HepG2 (cell line): Measurements from ENCODE around the gene ZNF615. TPM values are rescaled to one million over a fixed set of nuclear protein-coding genes. Genes with fewer than 3 reads are reported as not detected.

ENCODE experiments used
- DNMT1 ChIP-seq: sonication (generic); formaldehyde crosslinking; IDR thresholded peaks from 2 replicates; pipeline ENCODE4 v1.5.1; 2020; ENCODE audit warnings: mild to moderate bottlenecking, missing genetic modification reagents
- FUBP1 ChIP-seq: sonication (generic); formaldehyde crosslinking; IDR thresholded peaks from 2 replicates; pipeline ENCODE4 v1.5.1; 2020; ENCODE audit warnings: missing genetic modification reagents, mild to moderate bottlenecking, borderline replicate concordance
- JUND ChIP-seq: sonication (generic); formaldehyde crosslinking; IDR thresholded peaks from 2 replicates; pipeline ENCODE4 v1.8.0; 2022; ENCODE audit warnings: mild to moderate bottlenecking, missing genetic modification reagents
- KAT8 ChIP-seq: IDR thresholded peaks from 2 replicates; pipeline ENCODE4 v1.6.1; 2016; ENCODE audit warnings: missing genetic modification reagents, missing compliant biosample characterization
- NR1H2 ChIP-seq: sonication (generic); formaldehyde crosslinking; IDR thresholded peaks from 2 replicates; pipeline ENCODE4 v1.8.1; 2022; ENCODE audit warnings: low read depth, missing genetic modification reagents, borderline replicate concordance
- SAP130 ChIP-seq: IDR thresholded peaks from 2 replicates; pipeline ENCODE4 v1.6.1; 2016; ENCODE audit warnings: low read depth
- ZBTB7A ChIP-seq: sonication (generic); formaldehyde crosslinking; IDR thresholded peaks from 2 replicates; pipeline ENCODE4 v1.8.0; 2022; ENCODE audit warnings: mild to moderate bottlenecking, missing genetic modification reagents
- ZHX2 ChIP-seq, 2 experiments: sonication (generic) in 1 of 2; formaldehyde crosslinking in 1 of 2; IDR thresholded peaks; 2 replicates each; pipeline versions ENCODE4 v1.6.1 to v1.9.0; 2014 to 2022; ENCODE audit warnings: antibody characterized with exemption in 1 of 2, borderline replicate concordance in 1 of 2, inconsistent platforms in 1 of 2, low read depth in 1 of 2, missing genetic modification reagents in 1 of 2
- ZNF646 ChIP-seq: sonication (generic); formaldehyde crosslinking; IDR thresholded peaks from 2 replicates; pipeline ENCODE4 v1.9.0; 2021; ENCODE audit warnings: mild to moderate bottlenecking, missing genetic modification reagents
- ZNF777 ChIP-seq: sonication (generic); formaldehyde crosslinking; IDR thresholded peaks from 2 replicates; pipeline ENCODE4 v1.4.0; 2020; ENCODE audit warnings: missing genetic modification reagents
- ZSCAN22 ChIP-seq: sonication (generic); formaldehyde crosslinking; IDR thresholded peaks from 2 replicates; pipeline ENCODE4 v1.4.0; 2020; ENCODE audit warnings: mild to moderate bottlenecking, missing genetic modification reagents
- polyA plus RNA-seq, 8 experiments: library from polyadenylated mRNA; depleted of rRNA in 3 of 8; stranded (reverse) in 7 of 8; unstranded in 1 of 8; fragments of >200 nt; fragmentation: Illumina TruSeq in 4 of 8; extraction: Trizol in 4 of 8; gene quantifications; 2 replicates each; pipeline versions ENCODE4 v1.2.1 to v1.2.3, GENCODE V29; 2011 to 2016; ENCODE audit warnings: low read depth in 4 of 8, missing spikeins in 1 of 8, mixed read lengths in 1 of 8; ENCODE audit not compliant: insufficient read depth in 1 of 8
- total RNA-seq, 5 experiments: library from RNA; depleted of rRNA; stranded (reverse); fragments of >200 nt; fragmentation: Illumina TruSeq; extraction: Trizol; gene quantifications; 2 replicates each; pipeline ENCODE4 v1.2.3, GENCODE V29; 2016; ENCODE audit warnings: low read depth in 1 of 5

ZNF615 gene
- total and polyA plus RNA-seq, 2 of the 13 experiments (the other 11 are each of a cell fraction or from before 2014, with no cell fraction given), result 5.2 to 7.8 TPM

- TF ChIP-seq FUBP1 (CRISPR knock-in tag) (no peak), ZBTB7A (no peak), DNMT1 (CRISPR knock-in tag) (no peak), ZHX2 (IDR thresholded peaks at IDR 0.05; ENCODE audit: low read depth) (peak; percentile 53; the same call in 1 of the 2 replicates), ZHX2 (CRISPR knock-in tag; IDR thresholded peaks at IDR 0.05; ENCODE audit: borderline replicate concordance) (no peak), ZNF646 (CRISPR knock-in tag) (no peak), NR1H2 (CRISPR knock-in tag) (no peak), JUND (CRISPR knock-in tag) (no peak), ZNF777 (CRISPR knock-in tag) (0 out of 2 replicates have a peak, but pooled peaks have one; percentile 20), SAP130 (peak; percentile 92), KAT8 (CRISPR knock-in tag) (peak; percentile 76), ZSCAN22 (CRISPR knock-in tag) (no peak)
Measured at GRCh38 chr19:52048555-52049501, 40.8 kb upstream of the ZNF615 start, which contains the start of gene ZNF432 (continued).
